ELF-1 (cell line): ENCODE data around the gene ALPP.

ENCODE experiments used
- DNase-seq: peaks from one replicate; pipeline ENCODE4 v3.0.0-alpha.2; 2016; ENCODE audit warnings: low read depth, low spot score

Gene ALPP

DNA sequence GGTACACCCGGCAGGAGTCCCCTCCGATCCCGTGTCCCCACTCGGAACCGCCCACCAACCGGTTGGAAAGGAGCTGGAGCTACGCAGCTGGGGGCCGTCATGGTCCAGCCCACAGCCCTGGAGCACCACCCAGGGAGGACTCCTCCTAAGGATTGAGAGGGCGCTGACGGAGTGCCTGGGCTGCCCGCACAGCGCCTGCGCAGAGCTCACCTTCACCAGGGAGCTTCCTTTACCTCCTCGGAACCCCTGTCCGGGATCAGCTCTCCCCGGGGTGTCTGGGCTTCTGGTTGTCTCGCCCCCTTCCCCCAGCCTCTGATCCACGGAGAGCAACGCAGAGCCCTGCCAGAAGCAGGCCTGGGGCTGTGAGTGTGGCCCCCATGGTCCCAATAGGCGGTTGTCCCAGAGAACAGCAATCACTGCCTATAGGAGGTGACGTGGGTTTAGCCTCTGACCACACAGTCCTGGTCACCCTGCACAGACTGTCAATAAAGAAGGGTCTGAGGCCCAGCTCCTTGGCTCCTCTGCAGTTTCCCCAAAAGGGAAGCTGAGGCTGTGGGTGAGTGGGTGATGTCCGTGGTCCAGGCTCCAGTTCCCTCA lies 42.7 kb downstream of the ALPP start:
- DNase-seq, result no peak

GRCh38 chr2:232422051-232422450 lies 43.5 kb downstream of the ALPP start:
- DNase-seq, result no peak

GRCh38 chr2:232422996-232423395 lies 44.4 kb downstream of the ALPP start:
- DNase-seq, result peak; percentile 70

DNA sequence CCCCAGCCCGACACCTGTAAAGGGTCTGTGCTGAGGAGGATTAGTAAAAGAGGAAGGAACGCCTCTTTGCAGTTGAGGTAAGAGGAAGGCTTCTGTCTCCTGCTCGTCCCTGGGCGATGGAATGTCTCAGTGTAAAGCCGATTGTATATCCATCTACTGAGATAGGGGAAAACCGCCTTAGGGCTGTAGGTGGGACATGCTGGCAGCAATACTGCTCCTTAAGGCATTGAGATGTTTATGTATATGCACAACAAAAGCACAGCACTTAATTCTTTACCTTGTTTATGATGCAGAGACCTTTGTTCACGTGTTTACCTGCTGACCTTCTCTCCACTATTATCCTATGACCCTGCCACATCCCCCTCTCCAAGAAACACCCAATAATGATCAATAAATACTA lies 44.9 kb downstream of the ALPP start:
- peak; percentile 80 for DNase-seq

GRCh38 chr2:232431705-232432590 lies 53.4 kb downstream of the ALPP start:
- DNase-seq, result no peak
